Effector memory CD4-positive, alpha-beta T cell (primary cell): ENCODE data around the gene FAM50B.
A peak's percentile ranks its signal among the peaks of the same experiment; 100 is the strongest.

ENCODE experiments used
- DNase-seq, 3 donors: peaks; one replicate each; pipeline ENCODE4 v3.0.0-alpha.2; 2020
- H3K27ac ChIP-seq: 2 replicates; pipeline ENCODE4 v1.7.0; 2013; ENCODE audit warnings: mild to moderate bottlenecking, low read length, moderate library complexity; ENCODE audit not compliant: insufficient read depth, poor library complexity, severe bottlenecking
- H3K27me3 ChIP-seq: replicated peaks from 2 replicates; pipeline ENCODE4 v1.7.0; 2013; ENCODE audit warnings: mild to moderate bottlenecking, low read length; ENCODE audit not compliant: insufficient read depth, control insufficient read depth, poor library complexity, severe bottlenecking
- H3K36me3 ChIP-seq: 2 replicates; pipeline ENCODE4 v1.7.0; 2013; ENCODE audit warnings: mild to moderate bottlenecking, low read length, moderate library complexity; ENCODE audit not compliant: control insufficient read depth, insufficient read depth
- H3K4me1 ChIP-seq: 2 replicates; pipeline ENCODE4 v1.7.0; 2013; ENCODE audit warnings: low read length, mild to moderate bottlenecking; ENCODE audit not compliant: control insufficient read depth, insufficient read depth, poor library complexity, severe bottlenecking
- H3K4me3 ChIP-seq: 2 replicates; pipeline ENCODE4 v1.7.0; 2013; ENCODE audit warnings: low read length, low read depth, mild to moderate bottlenecking; ENCODE audit not compliant: insufficient read depth, poor library complexity, severe bottlenecking
- H3K9me3 ChIP-seq: 2 replicates; pipeline ENCODE4 v1.7.0; 2013; ENCODE audit warnings: mild to moderate bottlenecking, low read length, moderate library complexity; ENCODE audit not compliant: control insufficient read depth

FAM50B gene

GRCh38 chr6:3847521-3847920, 1.7 kb upstream of the FAM50B start:
- peaks cover 3% of the 10 kb centered on the region for H3K4me1 ChIP-seq
- no peaks in the 10 kb centered on the region for H3K36me3 ChIP-seq
- H3K27ac ChIP-seq, result peak overlapping the region; percentile 18
- no peaks in the 10 kb centered on the region for H3K9me3 ChIP-seq
- H3K27me3 ChIP-seq, result no peaks in the 10 kb centered on the region
- no peak for DNase-seq
- H3K4me3 ChIP-seq, result no peak overlapping the region

GRCh38 chr6:3848380-3848779, 793 bp upstream of the FAM50B start:
- peak overlapping the region; percentile 40 for H3K27ac ChIP-seq
- H3K27me3 ChIP-seq, result no peaks in the 10 kb centered on the region
- no peaks in the 10 kb centered on the region for H3K36me3 ChIP-seq
- peak overlapping the region; percentile 63 for H3K4me3 ChIP-seq
- peaks cover 3% of the 10 kb centered on the region for H3K4me1 ChIP-seq
- H3K9me3 ChIP-seq, result no peaks in the 10 kb centered on the region
- DNase-seq, result no peak

- H3K36me3 ChIP-seq, result no peaks in the 10 kb centered on the region
- peak overlapping the region; percentile 57 for H3K27ac ChIP-seq
- H3K9me3 ChIP-seq, result no peaks in the 10 kb centered on the region
- no peak for DNase-seq
- no peaks in the 10 kb centered on the region for H3K27me3 ChIP-seq
- peak overlapping the region; percentile 63 for H3K4me3 ChIP-seq
- H3K4me1 ChIP-seq, result peaks cover 3% of the 10 kb centered on the region
Measured at GRCh38 chr6:3849681-3850450, 693 bp downstream of the FAM50B start.

- Histone ChIP-seq H3K27ac (no peak overlapping the region), H3K36me3 (no peaks in the 10 kb centered on the region), H3K4me3 (no peak overlapping the region), H3K27me3 (no peaks in the 10 kb centered on the region), H3K4me1 (peaks cover 3% of the 10 kb centered on the region), H3K9me3 (no peaks in the 10 kb centered on the region)
- peak in 1 of 3 donors; percentile 43 for DNase-seq
Measured at GRCh38 chr6:3850451-3851203, 1.5 kb downstream of the FAM50B start.

- no peaks in the 10 kb centered on the region for H3K9me3 ChIP-seq
- no peak overlapping the region for H3K4me3 ChIP-seq
- H3K36me3 ChIP-seq, result no peaks in the 10 kb centered on the region
- no peak for DNase-seq
- peaks cover 3% of the 10 kb centered on the region for H3K4me1 ChIP-seq
- no peaks in the 10 kb centered on the region for H3K27me3 ChIP-seq
- no peak overlapping the region for H3K27ac ChIP-seq
Measured at GRCh38 chr6:3851839-3852238, 2.7 kb downstream of the FAM50B start.

- Histone ChIP-seq H3K27ac (no peak overlapping the region), H3K36me3 (no peaks in the 10 kb centered on the region), H3K9me3 (no peaks in the 10 kb centered on the region), H3K4me1 (peaks cover 3% of the 10 kb centered on the region), H3K27me3 (no peaks in the 10 kb centered on the region), H3K4me3 (no peak overlapping the region)
- DNase-seq, result no peak
Measured at GRCh38 chr6:3852391-3852790, 3.2 kb downstream of the FAM50B start.

GRCh38 chr6:3855866-3856265, 6.7 kb downstream of the FAM50B start:
- no peak for DNase-seq
- H3K36me3 ChIP-seq, result no peaks in the 10 kb centered on the region
- H3K4me3 ChIP-seq, result no peak overlapping the region
- H3K4me1 ChIP-seq, result no peaks in the 10 kb centered on the region
- H3K9me3 ChIP-seq, result no peaks in the 10 kb centered on the region
- H3K27ac ChIP-seq, result no peak overlapping the region
- no peaks in the 10 kb centered on the region for H3K27me3 ChIP-seq

GRCh38 chr6:3856576-3856975, 7.4 kb downstream of the FAM50B start:
- Histone ChIP-seq H3K27ac (no peak overlapping the region), H3K27me3 (no peaks in the 10 kb centered on the region), H3K4me3 (no peak overlapping the region), H3K4me1 (no peaks in the 10 kb centered on the region), H3K9me3 (no peaks in the 10 kb centered on the region), H3K36me3 (no peaks in the 10 kb centered on the region)
- DNase-seq, result no peak

GRCh38 chr6:3857468-3858456, 8.6 kb downstream of the FAM50B start:
- DNase-seq, result no peak
- H3K27me3 ChIP-seq, result no peaks in the 10 kb centered on the region
- no peaks in the 10 kb centered on the region for H3K9me3 ChIP-seq
- H3K4me1 ChIP-seq, result no peaks in the 10 kb centered on the region
- H3K4me3 ChIP-seq, result no peak overlapping the region
- no peaks in the 10 kb centered on the region for H3K36me3 ChIP-seq
- no peak overlapping the region for H3K27ac ChIP-seq
